Measurements from ENCODE around the gene RNASE12. TPM values are rescaled to one million over a fixed set of nuclear protein-coding genes. Genes with fewer than 3 reads are reported as not detected.

RNASE12 gene
- total and polyA plus RNA-seq, 2 experiments from 2014 or later, result not detected

DNA sequence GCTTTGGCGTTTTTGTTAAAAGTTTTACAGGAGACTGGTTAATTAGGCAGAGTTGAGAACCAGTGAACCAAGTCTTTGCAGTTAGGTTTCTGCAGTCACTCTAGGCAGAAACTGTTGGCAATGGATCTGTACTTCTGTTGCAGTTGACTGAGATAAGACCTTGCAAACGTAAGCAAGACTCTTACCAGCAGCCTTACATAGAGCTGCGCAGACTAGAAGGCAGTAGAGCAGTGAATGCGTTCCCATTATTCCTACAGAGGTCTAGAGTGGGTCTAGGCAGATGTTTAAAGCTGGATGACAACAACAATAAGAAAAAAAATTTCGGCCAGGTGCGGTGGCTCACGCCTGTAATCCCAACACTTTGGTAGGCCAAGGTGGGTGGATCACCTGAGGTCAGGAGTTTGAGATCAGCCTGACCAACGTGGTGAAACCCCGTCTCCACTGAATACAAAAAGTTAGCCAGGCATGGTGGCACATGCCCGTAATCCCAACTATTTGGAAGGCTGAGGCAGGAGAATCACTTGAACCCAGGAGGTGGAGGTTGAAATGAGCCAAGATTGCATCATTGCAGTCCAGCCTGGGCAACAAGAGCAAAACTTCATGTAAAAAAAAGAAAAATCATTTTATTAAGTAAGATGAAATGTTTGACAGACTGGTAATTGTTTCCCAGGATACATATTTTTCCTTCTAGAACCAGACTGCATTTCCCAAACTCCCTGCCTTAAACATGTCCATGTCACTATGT lies 42.6 kb downstream of the RNASE12 start:
- TF ChIP-seq EZH2 (IDR thresholded peaks at IDR 0.05; ENCODE audit: insufficient read depth, poor library complexity, severe bottlenecking), result no peak
- TF ChIP-seq EZH2phosphoT487 (IDR thresholded peaks at IDR 0.05; ENCODE audit: insufficient read depth, low read depth), result no peak
- H3K9me3 ChIP-seq (ENCODE audit: low read depth), result no peaks in the 10 kb centered on the region

DNA sequence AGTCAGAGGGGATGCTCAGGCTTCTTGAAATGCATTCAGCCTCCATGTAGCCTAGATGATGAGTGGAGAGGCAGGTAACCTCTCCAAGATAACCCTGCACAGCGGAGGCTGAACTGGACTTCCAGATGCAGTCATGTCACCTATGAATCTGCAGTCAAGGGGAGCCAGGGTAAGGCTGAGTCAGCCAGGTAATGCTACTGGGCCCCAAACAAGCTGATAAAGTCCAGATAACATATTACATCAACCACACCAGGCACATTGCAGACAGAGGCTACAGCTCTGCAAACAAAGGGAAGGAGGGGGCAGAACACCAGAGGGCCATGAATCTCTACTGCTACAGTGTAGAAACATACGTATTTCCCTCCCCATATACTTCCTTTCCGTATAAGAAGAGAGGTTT lies 44.3 kb downstream of the RNASE12 start:
- H3K27ac ChIP-seq, result no peak overlapping the region
- H3K9me3 ChIP-seq (ENCODE audit: low read depth), result no peaks in the 10 kb centered on the region
- H3K4me3 ChIP-seq, result no peak overlapping the region
- no peak overlapping the region for H2AFZ ChIP-seq
- no peaks in the 10 kb centered on the region for H3K36me3 ChIP-seq (ENCODE audit: low read depth)
- no peaks in the 10 kb centered on the region for H3K4me1 ChIP-seq (ENCODE audit: insufficient read depth)
- no peak overlapping the region for H3K4me2 ChIP-seq (ENCODE audit: unreplicated experiment)
- no peak for TF ChIP-seq EZH2 (IDR thresholded peaks at IDR 0.05; ENCODE audit: insufficient read depth, poor library complexity, severe bottlenecking)
- TF ChIP-seq EZH2phosphoT487 (IDR thresholded peaks at IDR 0.05; ENCODE audit: insufficient read depth, low read depth), result no peak
- in situ Hi-C loops (cut with MboI), result no loop called here
- peaks cover 10% of the 10 kb centered on the region; the same call in 1 of the 2 replicates for H3K27me3 ChIP-seq (replicated peaks; ENCODE audit: insufficient read depth)
- no peaks in the 10 kb centered on the region for H3K9me2 ChIP-seq (ENCODE audit: insufficient read depth)
- H3K79me2 ChIP-seq (ENCODE audit: insufficient read depth), result no peaks in the 10 kb centered on the region
- 36% methylated on average over 3 of the region's 3 CpGs for WGBS, 2 experiments (ENCODE audit: low coverage in 1 of 2, low lambda C conversion rate in 2 of 2, missing lambda C conversion rate in 2 of 2)
- DNase-seq, result no peak
- H3F3A ChIP-seq (ENCODE audit: insufficient read depth), result no peaks in the 10 kb centered on the region
- no peak overlapping the region for H3K9ac ChIP-seq
- no peaks in the 10 kb centered on the region for H4K20me1 ChIP-seq (ENCODE audit: insufficient read depth)

More for the DNA sequence above, 42.6 kb downstream of the RNASE12 start:
- no peak overlapping the region for H3K9ac ChIP-seq
- no peak overlapping the region for H2AFZ ChIP-seq
- H3K79me2 ChIP-seq (ENCODE audit: insufficient read depth), result no peaks in the 10 kb centered on the region
- no peaks in the 10 kb centered on the region for H3K4me1 ChIP-seq (ENCODE audit: insufficient read depth)
- H3F3A ChIP-seq (ENCODE audit: insufficient read depth), result no peaks in the 10 kb centered on the region
- WGBS, 2 experiments (ENCODE audit: low coverage in 1 of 2, low lambda C conversion rate in 2 of 2, missing lambda C conversion rate in 2 of 2), result 49 to 53% methylated on average over 10 of the region's 10 CpGs
- no peaks in the 10 kb centered on the region for H3K9me2 ChIP-seq (ENCODE audit: insufficient read depth)
- no peak overlapping the region for H3K4me3 ChIP-seq
- no peak overlapping the region for H3K27ac ChIP-seq
- no peaks in the 10 kb centered on the region for H4K20me1 ChIP-seq (ENCODE audit: insufficient read depth)
- in situ Hi-C loops (cut with MboI), result no loop called here
- no peak overlapping the region for H3K4me2 ChIP-seq (ENCODE audit: unreplicated experiment)
- DNase-seq, result no peak
- peaks cover 10% of the 10 kb centered on the region; the same call in 1 of the 2 replicates for H3K27me3 ChIP-seq (replicated peaks; ENCODE audit: insufficient read depth)
- H3K36me3 ChIP-seq (ENCODE audit: low read depth), result no peaks in the 10 kb centered on the region

Other genes starting within 250 kb of the RNASE12 start
- gene PARP2, start 247.7 kb downstream of the RNASE12 start, total RNA-seq (2014; rRNA removed; shearing (Covaris generic)), result 5.8 and 10.1 TPM in 2 replicates
- gene PARP2, start 247.7 kb downstream of the RNASE12 start, polyA plus RNA-seq (2016; fragmentation: Nextera tagmentation; extraction: Ambion mirVana), result 25.1 and 26.0 TPM in 2 replicates
- gene TEP1, start 177.9 kb downstream of the RNASE12 start, total RNA-seq (2014; rRNA removed; shearing (Covaris generic)), result 12.9 and 18.0 TPM in 2 replicates
- 4.6 and 5.2 TPM in 2 replicates for gene TEP1, start 177.9 kb downstream of the RNASE12 start, polyA plus RNA-seq (2016; fragmentation: Nextera tagmentation; extraction: Ambion mirVana)
- gene KLHL33, start 155.2 kb downstream of the RNASE12 start, total RNA-seq (2014; rRNA removed; shearing (Covaris generic)), result not detected in 2 replicates
- gene KLHL33, start 155.2 kb downstream of the RNASE12 start, polyA plus RNA-seq (2016; fragmentation: Nextera tagmentation; extraction: Ambion mirVana), result 0.05 TPM in 1 of 2 replicates, not detected in the other
- 29.0 and 37.8 TPM in 2 replicates for gene OSGEP, start 136.6 kb downstream of the RNASE12 start, total RNA-seq (2014; rRNA removed; shearing (Covaris generic))
- gene OSGEP, start 136.6 kb downstream of the RNASE12 start, polyA plus RNA-seq (2016; fragmentation: Nextera tagmentation; extraction: Ambion mirVana), result 24.1 and 24.2 TPM in 2 replicates
- gene APEX1, start 136.2 kb downstream of the RNASE12 start, total RNA-seq (2014; rRNA removed; shearing (Covaris generic)), result 60.6 and 89.8 TPM in 2 replicates
- gene APEX1, start 136.2 kb downstream of the RNASE12 start, polyA plus RNA-seq (2016; fragmentation: Nextera tagmentation; extraction: Ambion mirVana), result 124 and 129 TPM in 2 replicates
- 18.6 and 244 TPM in 2 replicates for gene PIP4P1, start 129.9 kb downstream of the RNASE12 start, total RNA-seq (2014; rRNA removed; shearing (Covaris generic))
- gene PIP4P1, start 129.9 kb downstream of the RNASE12 start, polyA plus RNA-seq (2016; fragmentation: Nextera tagmentation; extraction: Ambion mirVana), result 21.6 and 22.1 TPM in 2 replicates
- gene PNP, start 122.0 kb downstream of the RNASE12 start, total RNA-seq (2014; rRNA removed; shearing (Covaris generic)), result 23.6 and 39.6 TPM in 2 replicates
- gene PNP, start 122.0 kb downstream of the RNASE12 start, polyA plus RNA-seq (2016; fragmentation: Nextera tagmentation; extraction: Ambion mirVana), result 20.8 and 24.6 TPM in 2 replicates
- not detected in 2 replicates for gene RNASE10, start 85.8 kb downstream of the RNASE12 start, total RNA-seq (2014; rRNA removed; shearing (Covaris generic))
- gene RNASE10, start 85.8 kb downstream of the RNASE12 start, polyA plus RNA-seq (2016; fragmentation: Nextera tagmentation; extraction: Ambion mirVana), result not detected in 2 replicates
- gene RNASE9, start 30.3 kb downstream of the RNASE12 start, total RNA-seq (2014; rRNA removed; shearing (Covaris generic)), result not detected in 2 replicates
- not detected in 2 replicates for gene RNASE9, start 30.3 kb downstream of the RNASE12 start, polyA plus RNA-seq (2016; fragmentation: Nextera tagmentation; extraction: Ambion mirVana)
- gene RNASE11, start 3.4 kb downstream of the RNASE12 start, total RNA-seq (2014; rRNA removed; shearing (Covaris generic)), result not detected in 2 replicates
- not detected in 2 replicates for gene RNASE11, start 3.4 kb downstream of the RNASE12 start, polyA plus RNA-seq (2016; fragmentation: Nextera tagmentation; extraction: Ambion mirVana)
- not detected in 2 replicates for gene OR6S1, start 50.3 kb upstream of the RNASE12 start, total RNA-seq (2014; rRNA removed; shearing (Covaris generic))
- gene OR6S1, start 50.3 kb upstream of the RNASE12 start, polyA plus RNA-seq (2016; fragmentation: Nextera tagmentation; extraction: Ambion mirVana), result not detected in 2 replicates
- 21.6 and 35.9 TPM in 2 replicates for gene RNASE4, start 93.2 kb upstream of the RNASE12 start, total RNA-seq (2014; rRNA removed; shearing (Covaris generic))
- gene RNASE4, start 93.2 kb upstream of the RNASE12 start, polyA plus RNA-seq (2016; fragmentation: Nextera tagmentation; extraction: Ambion mirVana), result 24.4 and 37.9 TPM in 2 replicates
- 3.6 and 3.8 TPM in 2 replicates for gene ANG, start 97.4 kb upstream of the RNASE12 start, total RNA-seq (2014; rRNA removed; shearing (Covaris generic))
- 11.9 and 12.2 TPM in 2 replicates for gene ANG, start 97.4 kb upstream of the RNASE12 start, polyA plus RNA-seq (2016; fragmentation: Nextera tagmentation; extraction: Ambion mirVana)
- not detected in 2 replicates for gene EDDM3A, start 154.5 kb upstream of the RNASE12 start, total RNA-seq (2014; rRNA removed; shearing (Covaris generic))
- not detected in 2 replicates for gene EDDM3A, start 154.5 kb upstream of the RNASE12 start, polyA plus RNA-seq (2016; fragmentation: Nextera tagmentation; extraction: Ambion mirVana)
- gene EDDM3B, start 177.0 kb upstream of the RNASE12 start, total RNA-seq (2014; rRNA removed; shearing (Covaris generic)), result not detected in 2 replicates
- gene EDDM3B, start 177.0 kb upstream of the RNASE12 start, polyA plus RNA-seq (2016; fragmentation: Nextera tagmentation; extraction: Ambion mirVana), result not detected in 2 replicates
- not detected in 2 replicates for gene RNASE6, start 189.9 kb upstream of the RNASE12 start, total RNA-seq (2014; rRNA removed; shearing (Covaris generic))
- gene RNASE6, start 189.9 kb upstream of the RNASE12 start, polyA plus RNA-seq (2016; fragmentation: Nextera tagmentation; extraction: Ambion mirVana), result not detected in 2 replicates
- not detected in 2 replicates for gene RNASE1, start 211.5 kb upstream of the RNASE12 start, total RNA-seq (2014; rRNA removed; shearing (Covaris generic))
- gene RNASE1, start 211.5 kb upstream of the RNASE12 start, polyA plus RNA-seq (2016; fragmentation: Nextera tagmentation; extraction: Ambion mirVana), result not detected in 2 replicates

Measured in GM23248 (cell line).